GM12865 (cell line): ENCODE results near the gene LITAFD.
A peak's percentile ranks its signal among the peaks of the same experiment; 100 is the strongest.

Source experiments
- DNase-seq: peaks from one replicate; pipeline ENCODE4 v3.0.0; 2010; ENCODE audit warnings: low read depth
- H3K4me3 ChIP-seq: 2 replicates; pipeline ENCODE4 v1.5.1; 2011; ENCODE audit warnings: mild to moderate bottlenecking, low read depth, low read length, control low read depth
- CTCF ChIP-seq: IDR thresholded peaks from 2 replicates; pipeline ENCODE4 v1.5.1; 2011; ENCODE audit warnings: low read length, control low read depth, low read depth, inconsistent platforms; ENCODE audit not compliant: insufficient read depth; ENCODE audit errors: missing control alignments

The LITAFD gene

GRCh38 chr16:8893426-8893825 is 11.3 kb downstream of the LITAFD start:
- DNase-seq, result no peak
- no peak overlapping the region for H3K4me3 ChIP-seq
- TF ChIP-seq CTCF, result no peak

- no peak overlapping the region for H3K4me3 ChIP-seq
- no peak for TF ChIP-seq CTCF
- no peak for DNase-seq
Observed at GRCh38 chr16:8893976-8894690, 12.0 kb downstream of the LITAFD start.

GRCh38 chr16:8894736-8895334 is 12.7 kb downstream of the LITAFD start:
- H3K4me3 ChIP-seq, result no peak overlapping the region
- DNase-seq, result no peak
- TF ChIP-seq CTCF, result no peak

GRCh38 chr16:8898660-8899318 is 16.6 kb downstream of the LITAFD start:
- H3K4me3 ChIP-seq, result no peak overlapping the region
- no peak for TF ChIP-seq CTCF
- no peak for DNase-seq

GRCh38 chr16:8899709-8900317 is 17.7 kb downstream of the LITAFD start:
- DNase-seq, result peak; percentile 77
- no peak overlapping the region for H3K4me3 ChIP-seq
- TF ChIP-seq CTCF, result no peak

- no peak for DNase-seq
- no peak overlapping the region for H3K4me3 ChIP-seq
- TF ChIP-seq CTCF, result no peak
Observed at GRCh38 chr16:8900343-8900742, 18.2 kb downstream of the LITAFD start.
